HepG2 (cell line): ENCODE data around the gene SLA2. TPM values are rescaled to one million over a fixed set of nuclear protein-coding genes. Genes with fewer than 3 reads are reported as not detected.
"Not testable (repeated sequence)": the region's sequence is repeated elsewhere in the genome, so short reads cannot be mapped to it uniquely, and the experiment has no call there.

Experiments
- ATAC-seq: fragments of 200-7000 bp; cut with Tn5 transposase; 3 replicates; pipeline ENCODE4 v1.9.1; 2020; ENCODE audit warnings: mild to moderate bottlenecking, moderate library complexity
- BruUV-seq: library from RNA; stranded (reverse); fragments of 400-500 nt; replicated peaks from 2 replicates; lab custom pipeline; 2021; lab: Mats Ljungman, UMichigan
- CTCF ChIA-PET: fragments of 300-600 bp; formaldehyde crosslinking; extraction: SDS; loops from one replicate; lab custom pipeline; 2021; ENCODE audit warnings: low total read pairs, inconsistent platforms, low intra/inter-chr PET ratio; lab: Yijun Ruan, JAX
- POLR2A ChIA-PET: fragments of 350-600 bp; sonication (Branson Sonifier 250); formaldehyde crosslinking; loops from one replicate; lab custom pipeline; 2020; ENCODE audit warnings: antibody characterized with exemption, inconsistent platforms; lab: Yijun Ruan, JAX
- DNase-seq: peaks from one replicate; pipeline ENCODE4 v3.0.0-alpha.2; 2015; ENCODE audit warnings: low spot score
- FAIRE-seq: peaks from 3 replicates; lab custom pipeline; 2011; peaks lifted over from hg19 to GRCh38; lab: Jason Lieb, UNC
- H2AFZ ChIP-seq: one replicate; pipeline ENCODE4 v1.6.1; 2011; ENCODE audit warnings: low read length, inconsistent platforms
- H3K27ac ChIP-seq: fragments of 300-600 bp; 3 replicates; pipeline ENCODE4 v1.8.0; 2011; ENCODE audit warnings: mixed run types, mild to moderate bottlenecking, mixed read lengths, low read length, inconsistent platforms; ENCODE audit not compliant: insufficient read depth; ENCODE audit errors: extremely low read length
- H3K27me3 ChIP-seq, 2 experiments: fragments of 200-600 bp in 1 of 2; 2 replicates in 1 of 2; 3 replicates in 1 of 2; pipeline versions ENCODE4 v1.6.0 to v1.8.0; 2011; ENCODE audit warnings: low read length in 2 of 2, mild to moderate bottlenecking in 2 of 2, moderate library complexity in 2 of 2, inconsistent platforms in 1 of 2; ENCODE audit not compliant: insufficient read depth in 2 of 2, control insufficient read depth in 1 of 2
- H3K36me3 ChIP-seq, 2 experiments: fragments of 200-600 bp in 1 of 2; replicated peaks in 1 of 2; 2 replicates in 1 of 2; 3 replicates in 1 of 2; pipeline versions ENCODE4 v1.5.1 to v1.8.0; 2011; ENCODE audit warnings: low read length in 2 of 2, inconsistent platforms in 1 of 2; ENCODE audit not compliant: insufficient read depth in 2 of 2, control insufficient read depth in 1 of 2
- H3K4me1 ChIP-seq: 2 replicates; pipeline ENCODE4 v1.5.1; 2012; ENCODE audit warnings: low read length, inconsistent platforms; ENCODE audit not compliant: insufficient read depth
- H3K4me2 ChIP-seq: 2 replicates; pipeline ENCODE4 v1.6.0; 2011; ENCODE audit warnings: low read depth, low read length, inconsistent platforms
- H3K4me3 ChIP-seq, 3 experiments: fragments of 200-600 bp in 1 of 3; sonication (generic), shearing (Covaris generic) in 1 of 3; replicated peaks in 1 of 3; 2 replicates each; pipeline ENCODE4 v1.5.1; 2011 to 2016; ENCODE audit warnings: low read length in 3 of 3, inconsistent platforms in 2 of 3, low read depth in 2 of 3, mild to moderate bottlenecking in 2 of 3, control low read depth in 1 of 3, mixed read lengths in 1 of 3; ENCODE audit not compliant: insufficient read depth in 1 of 3
- H3K79me2 ChIP-seq: one replicate; pipeline ENCODE4 v1.6.1; 2011; ENCODE audit warnings: low read length, inconsistent platforms; ENCODE audit not compliant: insufficient read depth
- H3K9ac ChIP-seq: 2 replicates; pipeline ENCODE4 v1.6.0; 2011; ENCODE audit warnings: mild to moderate bottlenecking, low read depth, low read length, inconsistent platforms; ENCODE audit not compliant: insufficient read depth
- H3K9me3 ChIP-seq: 2 replicates; pipeline ENCODE4 v1.5.1; 2012; ENCODE audit warnings: mild to moderate bottlenecking, low read length
- H4K20me1 ChIP-seq: 2 replicates; pipeline ENCODE4 v1.6.0; 2011; ENCODE audit warnings: inconsistent platforms, mild to moderate bottlenecking, low read length, moderate library complexity; ENCODE audit not compliant: insufficient read depth
- FOXM1 ChIP-seq: sonication (generic); formaldehyde crosslinking; IDR thresholded peaks from 2 replicates; pipeline ENCODE4 v1.5.0; 2020; ENCODE audit warnings: missing genetic modification reagents
- HNF4A ChIP-seq: sonication (generic); formaldehyde crosslinking; IDR thresholded peaks from 2 replicates; pipeline ENCODE4 v1.4.0; 2020; ENCODE audit warnings: missing genetic modification reagents
- PITX1 ChIP-seq: sonication (generic); formaldehyde crosslinking; IDR thresholded peaks from 2 replicates; pipeline ENCODE4 v1.5.1; 2020; ENCODE audit warnings: mild to moderate bottlenecking, missing genetic modification reagents
- TEAD3 ChIP-seq: optimal IDR thresholded peaks from 2 replicates; pipeline ENCODE3; 2016; ENCODE audit warnings: borderline replicate concordance
- ZNF343 ChIP-seq: sonication (generic); formaldehyde crosslinking; IDR thresholded peaks from 2 replicates; pipeline ENCODE4 v1.4.0; 2020; ENCODE audit warnings: mild to moderate bottlenecking, missing genetic modification reagents
- ZNF564 ChIP-seq: sonication (generic); formaldehyde crosslinking; IDR thresholded peaks from 2 replicates; pipeline ENCODE4 v1.8.1; 2023; ENCODE audit warnings: mild to moderate bottlenecking, missing genetic modification reagents
- ZSCAN29 ChIP-seq: sonication (generic); formaldehyde crosslinking; conservative IDR thresholded peaks from 2 replicates; pipeline ENCODE4 v1.4.0; 2020; ENCODE audit warnings: mild to moderate bottlenecking, missing genetic modification reagents
- WGBS: methylation state at CpG from one replicate; pipeline ENCODE4 v1.1.6; 2017; ENCODE audit warnings: low lambda C conversion rate; 5-methylcytosine and 5-hydroxymethylcytosine counted together
- in situ Hi-C: cut with HindIII; loops from 2 replicates; pipeline ENCODE4 v1.10.0; 2017; ENCODE audit warnings: low pct_unique_long_range_greater_than_20kb; ENCODE audit not compliant: extremely low pct_ligation_motif_present
- intact Hi-C: fragments of 100-400 bp; cut with micrococcal nuclease; formaldehyde crosslinking; loops from one replicate; pipeline ENCODE4 v1.10.0; 2022; ENCODE audit not compliant: unreplicated experiment
- polyA plus RNA-seq, 8 experiments: library from polyadenylated mRNA; depleted of rRNA in 3 of 8; stranded (reverse) in 7 of 8; unstranded in 1 of 8; fragments of >200 nt; fragmentation: Illumina TruSeq in 4 of 8; extraction: Trizol in 4 of 8; gene quantifications; 2 replicates each; pipeline versions ENCODE4 v1.2.1 to v1.2.3, GENCODE V29; 2011 to 2016; ENCODE audit warnings: low read depth in 4 of 8, missing spikeins in 1 of 8, mixed read lengths in 1 of 8; ENCODE audit not compliant: insufficient read depth in 1 of 8
- total RNA-seq, 5 experiments: library from RNA; depleted of rRNA; stranded (reverse); fragments of >200 nt; fragmentation: Illumina TruSeq; extraction: Trizol; gene quantifications; 2 replicates each; pipeline ENCODE4 v1.2.3, GENCODE V29; 2016; ENCODE audit warnings: low read depth in 1 of 5
- TF ChIP-seq, protein P1 (sequence below): sonication (generic); formaldehyde crosslinking; IDR thresholded peaks from 2 replicates; pipeline ENCODE4 v1.9.0; 2022; ENCODE audit warnings: missing genetic modification reagents, mild to moderate bottlenecking, borderline replicate concordance

SLA2 gene
- total and polyA plus RNA-seq, 2 of the 13 experiments (the other 11 are each of a cell fraction or from before 2014, with no cell fraction given): 1.6 to 3.6 TPM

DNA sequence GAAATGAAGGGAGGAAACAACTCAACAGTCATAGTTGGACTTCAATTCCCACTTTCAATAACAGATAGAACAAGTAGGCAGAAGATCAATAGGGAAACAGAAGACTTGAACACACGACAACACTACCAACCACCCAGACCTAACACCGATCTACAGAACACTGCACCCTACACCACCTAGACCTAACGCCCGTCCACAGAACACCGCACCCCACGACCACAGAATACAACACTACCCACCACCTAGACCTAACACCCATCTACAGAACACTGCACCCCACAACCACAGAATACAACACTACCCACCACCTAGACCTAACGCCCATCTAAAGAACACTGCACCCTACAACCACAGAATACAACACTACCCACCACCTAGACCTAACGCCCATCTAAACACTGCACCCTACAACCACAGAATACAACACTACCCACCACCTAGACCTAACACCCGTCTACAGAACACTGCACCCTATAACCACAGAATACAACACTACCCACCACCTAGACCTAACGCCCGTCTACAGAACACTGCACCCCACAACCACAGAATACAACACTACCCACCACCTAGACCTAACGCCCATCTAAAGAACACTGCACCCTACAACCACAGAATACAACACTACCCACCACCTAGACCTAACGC lies 81.8 kb downstream of the SLA2 start:
- in situ Hi-C loops, H2AFZ ChIP-seq, H4K20me1 ChIP-seq, intact Hi-C loops, H3K27ac ChIP-seq, ATAC-seq, FAIRE-seq, CTCF ChIA-PET, H3K4me3 ChIP-seq, H3K27me3 ChIP-seq, H3K79me2 ChIP-seq, H3K9ac ChIP-seq, DNase-seq, BruUV-seq, H3K9me3 ChIP-seq, H3K4me2 ChIP-seq, POLR2A ChIA-PET, H3K36me3 ChIP-seq: not testable (repeated sequence)
- peaks cover 14% of the 10 kb centered on the region for H3K4me1 ChIP-seq
- WGBS: 96% methylated on average over 13 of the region's 13 CpGs

DNA sequence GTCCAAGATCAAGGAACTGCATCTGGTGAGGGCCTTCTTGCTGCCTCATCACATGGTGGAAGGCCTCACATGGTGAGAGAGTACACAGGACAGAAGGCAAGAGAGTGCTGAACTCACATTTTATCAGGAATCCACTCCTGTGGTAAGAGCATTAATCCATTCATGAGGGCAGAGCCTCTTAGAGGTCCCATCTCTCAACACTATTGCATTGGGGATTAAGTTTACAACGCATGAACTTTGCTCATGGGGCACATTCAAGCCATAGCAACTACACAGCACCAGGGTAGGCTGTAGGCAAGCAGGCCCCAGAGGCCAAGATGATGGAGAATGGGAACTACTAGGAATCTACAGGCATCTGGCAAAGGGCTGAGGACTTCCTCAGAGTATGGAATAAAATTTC lies 82.6 kb downstream of the SLA2 start:
- intact Hi-C loops (no loop called here), in situ Hi-C loops (no loop called here)
- Histone ChIP-seq H4K20me1 (no peaks in the 10 kb centered on the region), H3K27me3 (no peaks in the 10 kb centered on the region), H3K4me3 (no peak overlapping the region), H3K27ac (no peak overlapping the region), H3K36me3 (peaks cover 0 to 1% of the 10 kb centered on the region in 2 experiments; a peak in 1 of 5 replicates), H3K9me3 (no peaks in the 10 kb centered on the region; the same call in 1 of the 2 replicates), H3K79me2 (no peaks in the 10 kb centered on the region), H3K9ac (no peak overlapping the region), H2AFZ (no peak overlapping the region), H3K4me1 (peaks cover 14% of the 10 kb centered on the region), H3K4me2 (no peak overlapping the region)
- 33% methylated on average over 1 of the region's 1 CpG for WGBS
- no TSS peak for BruUV-seq
- TF ChIP-seq ZNF343 (0 out of 2 replicates have a peak, but pooled peaks have one; percentile 38), FOXM1 (no peak), HNF4A (CRISPR knock-in tag) (peak; percentile 43; the same call in 1 of the 2 replicates), TEAD3 (peak; percentile 18), PITX1 (CRISPR knock-in tag) (0 out of 2 replicates have a peak, but pooled peaks have one; percentile 60), ZNF564 (CRISPR knock-in tag) (0 out of 2 replicates have a peak, but pooled peaks have one; percentile 24), ZSCAN29 (CRISPR knock-in tag) (no peak)
- TF ChIP-seq, protein P1, sequence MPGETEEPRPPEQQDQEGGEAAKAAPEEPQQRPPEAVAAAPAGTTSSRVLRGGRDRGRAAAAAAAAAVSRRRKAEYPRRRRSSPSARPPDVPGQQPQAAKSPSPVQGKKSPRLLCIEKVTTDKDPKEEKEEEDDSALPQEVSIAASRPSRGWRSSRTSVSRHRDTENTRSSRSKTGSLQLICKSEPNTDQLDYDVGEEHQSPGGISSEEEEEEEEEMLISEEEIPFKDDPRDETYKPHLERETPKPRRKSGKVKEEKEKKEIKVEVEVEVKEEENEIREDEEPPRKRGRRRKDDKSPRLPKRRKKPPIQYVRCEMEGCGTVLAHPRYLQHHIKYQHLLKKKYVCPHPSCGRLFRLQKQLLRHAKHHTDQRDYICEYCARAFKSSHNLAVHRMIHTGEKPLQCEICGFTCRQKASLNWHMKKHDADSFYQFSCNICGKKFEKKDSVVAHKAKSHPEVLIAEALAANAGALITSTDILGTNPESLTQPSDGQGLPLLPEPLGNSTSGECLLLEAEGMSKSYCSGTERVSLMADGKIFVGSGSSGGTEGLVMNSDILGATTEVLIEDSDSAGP (CRISPR knock-in tag): no peak
- ATAC-seq (peak; percentile 81), DNase-seq (no peak), FAIRE-seq (no peak)
- POLR2A ChIA-PET: no interaction called here
- CTCF ChIA-PET: no interaction called here
